Raji (cell line): ENCODE results near the gene LIMCH1.

Experiments
- POLR2A ChIP-seq: IDR thresholded peaks from 2 replicates; pipeline ENCODE4 v1.6.1; 2011; ENCODE audit warnings: low read depth, low read length, control low read depth; ENCODE audit not compliant: insufficient read depth

Gene LIMCH1

DNA sequence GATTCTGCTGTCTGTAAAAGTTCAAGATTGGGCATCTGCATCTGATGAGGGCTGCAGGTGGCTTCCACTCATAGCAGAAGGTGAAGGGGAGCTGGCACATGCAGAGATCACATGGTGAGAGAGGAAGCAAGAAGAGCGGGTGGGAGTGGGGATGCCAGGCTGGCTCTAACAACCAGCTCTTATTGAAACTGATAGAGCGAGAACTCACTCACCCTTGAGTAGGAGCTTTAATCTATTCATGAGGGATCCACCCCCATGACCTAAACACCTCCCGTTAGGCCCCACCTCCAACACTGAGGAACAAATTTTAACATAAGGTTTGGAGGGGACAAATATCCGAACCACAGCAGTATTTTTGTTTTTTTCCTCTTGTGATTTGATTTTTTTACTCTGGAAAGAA lies 164.8 kb downstream of the LIMCH1 start:
- no peak for TF ChIP-seq POLR2A

DNA sequence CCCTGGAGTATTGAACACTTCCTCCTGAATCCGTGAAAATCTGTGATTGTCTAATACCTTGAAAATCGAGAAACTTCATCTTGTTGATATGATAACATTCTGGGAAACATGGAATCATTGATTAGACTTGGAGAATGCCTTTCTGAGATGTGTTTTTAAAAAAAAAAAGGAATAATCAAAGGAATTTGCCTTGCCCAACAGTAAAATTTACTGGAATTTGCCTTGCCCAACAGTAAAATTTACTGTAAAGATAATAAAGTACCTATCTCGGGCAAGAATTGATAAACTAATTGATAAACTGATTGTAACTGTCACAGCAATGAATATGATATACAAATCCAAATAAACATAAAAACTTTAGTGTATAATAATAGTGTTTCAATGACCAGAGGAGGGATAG lies 165.8 kb downstream of the LIMCH1 start:
- no peak for TF ChIP-seq POLR2A

DNA sequence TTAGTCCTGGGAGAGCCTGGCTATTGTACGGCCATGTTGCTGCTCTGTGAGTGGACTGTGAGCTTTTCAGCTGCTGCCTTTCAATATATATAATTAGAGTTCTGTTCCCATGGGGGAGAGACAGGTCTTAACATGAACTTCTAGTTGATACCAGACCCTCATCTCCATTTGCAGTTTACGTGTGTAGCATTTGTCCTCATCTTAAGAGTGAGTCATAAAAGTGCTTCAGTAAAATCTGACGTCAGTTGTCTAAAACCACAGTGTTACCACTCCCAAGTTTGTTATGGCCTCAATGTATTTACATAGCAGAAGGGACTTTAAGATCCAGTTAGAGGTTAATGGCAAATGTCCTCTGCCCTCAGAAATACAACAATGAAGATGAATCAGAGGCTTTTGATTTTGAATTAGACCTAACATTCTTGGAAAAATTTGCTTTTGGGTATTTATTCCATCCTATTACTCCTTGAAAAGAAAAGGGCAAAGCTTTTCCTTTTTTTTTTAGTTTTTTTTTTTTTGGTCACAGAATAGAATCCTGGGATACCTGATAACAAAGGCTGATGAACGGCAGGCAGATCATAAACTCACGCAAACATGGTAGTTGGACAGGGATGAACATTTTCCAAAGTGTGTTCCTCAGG lies 172.0 kb downstream of the LIMCH1 start:
- TF ChIP-seq POLR2A = no peak

DNA sequence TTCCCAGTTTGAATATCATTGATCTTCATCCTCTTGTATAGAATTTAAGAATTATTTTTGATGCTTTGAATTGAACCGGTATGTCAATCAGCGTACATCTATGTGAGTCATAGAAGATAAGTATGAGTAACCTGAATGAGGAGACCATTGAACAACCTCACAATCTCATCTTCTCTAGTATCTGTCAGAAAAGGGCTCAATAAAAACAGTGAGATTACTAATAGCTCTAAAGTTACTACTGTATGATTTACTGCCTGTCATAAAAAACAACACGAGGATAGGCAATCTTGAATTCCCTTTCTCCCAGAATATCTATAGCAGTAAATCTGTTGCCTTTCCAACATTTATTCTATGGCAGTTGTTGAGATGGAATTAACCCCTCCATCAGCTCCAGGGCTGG lies 174.5 kb downstream of the LIMCH1 start:
- no peak for TF ChIP-seq POLR2A

DNA sequence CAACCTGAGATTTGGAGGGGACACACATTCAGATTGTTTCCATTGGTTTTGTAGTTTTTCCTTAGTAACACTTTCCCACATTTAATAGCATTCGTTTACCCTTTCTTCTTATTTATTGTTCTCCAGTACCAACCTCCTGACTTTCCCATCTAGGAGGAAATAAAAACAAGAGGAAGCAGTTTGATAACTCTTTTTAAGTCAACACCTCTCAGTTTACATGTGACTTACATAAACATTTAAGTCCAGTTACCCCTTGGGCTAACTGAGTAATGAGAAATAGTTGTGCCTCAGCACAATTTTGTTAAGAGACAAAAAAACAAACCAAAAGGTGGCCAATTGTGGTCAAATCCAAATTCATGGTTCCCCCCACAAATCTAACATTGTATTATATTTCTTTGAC lies 175.8 kb downstream of the LIMCH1 start:
- TF ChIP-seq POLR2A = no peak

DNA sequence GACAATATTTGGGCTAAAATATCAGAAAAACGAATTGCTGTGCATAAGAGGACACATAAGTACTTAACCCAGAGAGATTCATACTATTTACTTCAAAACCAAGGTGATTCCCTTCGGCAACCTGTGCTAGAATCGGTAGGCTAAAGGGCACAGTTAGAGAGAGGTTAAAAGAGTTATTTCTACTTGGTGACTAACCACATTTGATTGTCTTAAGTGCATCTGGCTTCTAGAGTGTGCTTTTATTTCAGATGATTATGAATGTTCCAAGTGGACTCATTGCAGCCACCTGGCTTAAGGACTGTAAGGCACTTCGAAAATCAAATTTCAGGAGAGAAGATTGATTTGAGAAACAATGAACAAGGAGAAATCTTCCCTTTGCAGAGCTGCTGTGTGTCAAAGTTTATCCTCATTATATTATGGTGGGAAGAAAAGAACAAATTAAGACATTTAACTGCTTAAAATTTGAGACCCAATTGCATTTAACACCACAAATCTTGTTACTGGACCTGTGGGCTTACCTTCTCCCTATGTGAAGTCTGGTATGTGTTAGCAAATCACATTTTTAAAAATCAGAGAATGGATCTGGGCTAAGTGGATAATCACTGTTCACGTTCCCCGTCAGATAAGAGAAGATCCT lies 176.5 kb downstream of the LIMCH1 start:
- TF ChIP-seq POLR2A = no peak

DNA sequence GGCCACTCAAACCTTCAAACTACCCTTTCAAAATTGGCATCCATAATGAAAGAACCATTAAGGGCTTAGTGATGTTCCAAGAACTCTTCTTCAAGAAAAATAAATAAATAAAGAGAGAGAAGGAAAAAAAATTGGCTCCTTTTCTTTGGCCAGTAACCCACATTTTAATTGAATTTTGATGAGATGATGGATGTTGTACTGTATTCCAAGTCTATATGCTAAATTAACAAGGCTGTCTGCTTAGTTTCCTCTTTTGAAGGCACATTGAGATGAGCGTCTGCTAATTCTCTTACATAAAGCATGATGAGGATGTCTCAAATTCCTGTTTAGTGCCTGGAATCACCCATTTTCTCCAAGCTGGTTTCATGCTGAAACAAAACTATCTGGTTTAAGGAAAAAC lies 177.2 kb downstream of the LIMCH1 start:
- no peak for TF ChIP-seq POLR2A

DNA sequence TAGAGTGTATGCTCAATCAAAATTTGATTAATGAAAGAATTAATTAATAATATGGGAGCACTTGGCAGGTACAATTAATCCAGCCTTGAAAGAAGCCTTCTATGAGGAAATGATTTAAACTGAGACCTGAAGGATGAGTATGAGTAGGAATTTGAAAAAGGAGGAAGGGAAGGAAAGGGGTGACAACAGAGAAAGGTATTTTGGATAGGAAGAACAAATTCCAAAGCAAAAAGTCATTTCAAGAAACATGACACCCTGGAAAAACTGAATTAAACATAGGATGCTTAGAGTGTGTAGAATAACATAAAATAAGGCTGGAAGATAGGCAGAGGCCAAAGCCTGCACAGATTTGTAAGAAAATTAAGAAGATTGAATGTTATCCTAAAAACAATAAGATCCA lies 180.9 kb downstream of the LIMCH1 start:
- no peak for TF ChIP-seq POLR2A

DNA sequence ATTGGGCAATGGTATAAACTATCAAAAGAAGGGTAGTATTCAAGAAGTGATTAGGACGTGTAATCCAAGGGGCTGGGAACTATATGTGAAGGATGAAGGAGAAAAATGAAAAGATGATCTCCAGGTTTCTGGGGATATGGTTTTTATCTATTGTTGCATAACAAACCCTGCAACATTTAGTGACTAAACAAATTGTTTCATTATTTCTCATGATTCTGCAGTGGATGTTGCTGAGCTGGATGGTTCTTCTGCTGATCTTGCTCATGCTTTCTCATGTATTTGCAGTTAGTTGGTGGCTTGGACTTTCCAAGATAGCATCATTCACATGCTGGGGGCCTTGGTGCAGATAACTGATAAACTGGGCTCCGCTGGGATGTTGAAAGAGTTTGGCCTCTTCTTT lies 181.5 kb downstream of the LIMCH1 start:
- no peak for TF ChIP-seq POLR2A

DNA sequence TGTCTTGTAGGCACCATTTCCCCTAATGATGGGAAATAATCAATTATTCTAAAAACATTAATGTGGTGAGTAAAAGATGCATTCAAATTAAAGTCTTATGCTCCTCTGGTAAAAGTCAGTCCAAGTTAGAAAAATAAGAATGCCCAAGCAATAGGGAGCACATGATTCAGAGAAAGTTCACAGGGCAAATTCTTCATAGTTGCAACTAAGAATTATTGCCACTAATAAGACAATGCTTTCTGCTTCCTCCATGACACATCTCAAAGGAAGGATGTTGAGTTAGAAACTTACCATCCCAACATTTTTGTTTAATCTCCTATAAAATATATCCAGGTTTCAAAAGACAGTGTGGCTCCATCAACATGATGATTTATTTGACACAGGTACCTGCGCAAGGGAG lies 184.2 kb downstream of the LIMCH1 start:
- TF ChIP-seq POLR2A = no peak

DNA sequence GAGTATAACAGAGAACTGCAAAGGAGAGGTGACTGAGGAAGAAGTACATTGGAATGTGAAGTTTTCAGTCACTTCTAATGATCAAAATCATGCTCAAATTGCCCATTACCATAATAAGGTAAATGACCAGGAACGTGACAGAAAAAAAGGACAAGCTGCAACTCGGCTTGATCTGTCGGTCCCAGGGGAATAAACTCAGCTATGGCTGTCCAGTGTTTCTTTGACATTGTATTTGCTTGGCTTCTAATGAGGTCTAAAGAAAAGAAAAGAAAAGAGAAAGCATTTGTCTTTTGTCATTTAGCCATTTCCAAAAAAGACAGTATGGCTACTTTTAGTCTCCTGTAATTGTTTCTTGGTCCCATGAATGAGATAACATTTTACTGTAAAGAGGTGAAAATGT lies 185.3 kb downstream of the LIMCH1 start:
- TF ChIP-seq POLR2A = no peak

DNA sequence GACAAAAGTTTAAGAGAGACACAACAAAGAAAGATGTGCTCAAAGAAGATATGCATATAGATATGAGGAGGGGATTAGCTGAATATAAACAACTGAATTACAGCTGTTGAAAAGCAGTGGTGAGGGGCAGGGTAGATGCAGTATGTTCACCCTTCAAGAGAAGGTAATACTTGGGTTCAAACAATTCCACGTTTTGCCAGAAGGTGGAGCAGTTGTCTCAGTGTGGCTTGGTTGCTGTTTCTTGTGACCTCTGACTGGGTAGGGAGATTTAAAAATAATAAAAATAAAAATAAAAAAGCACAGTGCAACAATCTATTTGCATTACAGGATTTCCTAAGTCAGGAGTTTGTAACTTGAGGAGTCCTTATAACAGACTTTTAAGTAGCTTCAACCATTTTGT lies 187.3 kb downstream of the LIMCH1 start:
- TF ChIP-seq POLR2A = no peak

DNA sequence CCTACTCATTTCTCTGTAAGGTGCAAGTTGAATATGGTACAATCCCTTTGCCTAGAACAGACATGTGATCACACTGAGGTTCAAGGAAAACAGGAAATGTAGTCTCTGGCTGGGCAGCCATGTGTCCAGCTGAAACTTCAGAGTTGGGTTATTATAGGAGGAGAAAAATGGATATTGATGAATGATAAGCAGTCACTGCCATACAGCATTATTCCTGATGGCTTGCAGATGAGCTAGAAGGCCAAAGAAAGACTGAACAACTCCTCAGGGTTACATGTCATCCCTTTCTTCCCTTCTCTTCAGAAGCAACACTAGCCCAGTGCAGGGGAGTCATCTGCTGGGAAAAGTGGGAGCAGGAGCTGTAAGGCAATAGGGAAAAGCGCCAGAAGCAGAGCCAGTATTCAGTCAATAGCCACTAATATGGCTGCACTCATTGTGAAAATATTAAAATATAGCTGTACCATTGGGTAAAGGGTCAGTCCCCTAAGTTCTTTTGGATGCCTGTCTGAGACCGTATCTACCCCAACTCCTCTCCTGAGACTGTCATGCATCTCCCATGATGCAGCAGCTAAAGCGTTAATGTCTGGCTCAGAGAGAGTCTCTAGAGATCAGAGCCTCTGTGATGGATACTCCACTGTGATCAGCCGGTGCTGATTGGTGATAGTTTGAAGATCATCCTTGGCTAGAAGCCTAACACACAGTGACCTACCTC lies 190.1 kb downstream of the LIMCH1 start:
- TF ChIP-seq POLR2A = no peak

DNA sequence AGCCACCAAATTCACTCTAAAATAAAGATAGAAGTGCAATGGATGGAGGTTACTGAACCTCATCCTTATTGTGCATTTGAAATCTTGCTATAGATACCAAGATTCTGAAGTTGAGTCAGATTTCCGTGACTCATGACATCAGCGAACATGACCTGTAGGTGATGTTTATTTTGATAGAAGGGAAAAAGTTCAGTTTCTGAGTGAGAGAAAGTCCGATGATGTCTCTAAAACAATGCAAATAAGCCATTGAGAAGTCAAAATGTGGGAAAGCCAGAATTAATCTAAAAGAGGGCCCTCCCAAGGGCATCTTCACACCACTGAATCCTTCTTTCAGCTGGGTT lies 190.6 kb downstream of the LIMCH1 start:
- TF ChIP-seq POLR2A = no peak

DNA sequence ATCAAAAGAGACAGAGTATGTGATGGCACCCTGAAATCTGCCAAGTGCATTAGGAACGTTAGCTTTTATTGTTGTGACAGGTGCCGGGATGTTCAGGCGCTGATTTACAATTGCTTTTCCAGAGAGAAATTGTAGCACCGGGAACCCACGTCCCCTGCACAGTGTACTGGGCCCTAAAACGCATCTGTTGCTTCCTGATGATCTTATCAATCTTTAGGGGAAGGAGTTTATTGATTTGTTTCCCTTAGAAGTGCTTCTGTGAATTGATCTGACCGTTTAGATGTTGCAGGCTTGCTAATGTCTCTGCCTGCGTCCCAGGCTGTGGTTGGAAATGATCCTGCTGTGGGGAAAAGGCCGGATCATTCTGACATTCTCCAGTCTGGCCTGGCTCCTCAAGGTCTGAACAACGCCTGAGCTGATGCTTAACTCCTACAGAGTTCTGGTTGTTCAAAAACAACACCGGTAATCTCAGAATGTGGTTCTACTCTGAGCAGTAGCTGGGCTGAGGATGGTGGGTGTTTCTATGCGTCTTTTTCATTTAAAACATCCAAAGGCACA lies 193.7 kb downstream of the LIMCH1 start:
- no peak for TF ChIP-seq POLR2A

DNA sequence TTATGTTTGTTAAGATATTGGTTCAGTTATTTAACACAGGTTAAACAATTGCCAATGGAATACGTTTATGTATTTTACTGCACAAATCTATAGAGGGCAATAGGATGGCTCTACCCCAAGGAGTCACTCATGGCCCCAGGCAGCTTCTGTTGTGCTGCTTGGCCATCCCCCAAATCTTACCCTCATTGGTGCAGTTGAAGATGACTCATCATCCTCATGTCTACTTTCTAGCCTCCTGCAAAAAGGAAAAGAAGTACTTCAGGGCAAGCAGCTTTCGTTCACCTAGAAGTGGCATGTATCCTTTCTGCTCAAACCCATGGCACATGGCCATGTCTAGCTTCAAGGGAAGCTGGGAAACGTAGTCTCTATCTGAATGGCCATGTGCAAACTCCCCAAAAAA lies 196.4 kb downstream of the LIMCH1 start:
- TF ChIP-seq POLR2A = no peak

DNA sequence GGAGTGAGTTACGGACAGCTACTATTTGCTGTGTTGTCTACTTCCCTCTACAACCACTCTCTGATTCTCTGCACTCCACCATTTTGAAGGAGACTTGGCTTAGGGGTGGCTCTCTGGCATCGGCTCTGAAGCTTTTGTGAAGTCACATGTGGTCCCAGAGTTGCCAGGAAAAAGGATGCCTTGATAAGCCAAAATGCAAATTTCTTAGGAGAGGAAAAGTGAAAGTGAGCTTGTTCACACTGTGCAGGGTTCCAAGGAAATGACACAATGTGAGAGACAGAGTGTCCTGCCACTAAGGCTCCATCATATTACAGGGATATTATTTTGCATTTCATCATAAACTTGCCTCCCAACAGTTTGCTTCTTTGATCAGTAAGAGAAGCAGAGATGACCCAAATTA lies 203.4 kb downstream of the LIMCH1 start:
- TF ChIP-seq POLR2A = no peak
